Fibroblast of peridontal ligament (primary cell): ENCODE results near the gene GHR.
"Not testable (repeated sequence)": the region's sequence is repeated elsewhere in the genome, so short reads cannot be mapped to it uniquely, and the experiment has no call there.

ENCODE experiments used
- DNase-seq: peaks from one replicate; pipeline ENCODE4 v3.0.0-alpha.2; 2010; ENCODE audit errors: extremely low read depth

GHR gene

DNA sequence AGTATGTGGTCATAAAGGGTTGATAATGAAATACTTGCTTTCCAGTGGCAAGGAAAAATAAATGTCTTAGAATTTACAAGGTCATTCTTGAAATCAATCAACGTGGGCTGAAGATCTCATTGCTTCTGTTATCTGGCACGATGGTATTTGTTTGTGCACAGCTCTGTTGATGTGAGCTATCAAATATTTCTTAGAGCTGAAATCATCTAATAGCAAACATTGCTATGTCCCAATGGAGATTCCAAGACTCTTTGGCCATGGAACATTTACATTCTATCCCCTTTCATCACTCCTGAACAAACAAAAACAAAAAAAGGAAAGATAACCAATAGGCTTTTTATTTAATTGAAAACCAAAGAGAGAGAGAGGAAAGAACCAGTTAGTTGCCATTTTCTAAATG, 221.9 kb downstream of the GHR start:
- no peak for DNase-seq

- DNase-seq, result no peak
Observed at GRCh38 chr5:42648036-42648435, 224.8 kb downstream of the GHR start.

DNA sequence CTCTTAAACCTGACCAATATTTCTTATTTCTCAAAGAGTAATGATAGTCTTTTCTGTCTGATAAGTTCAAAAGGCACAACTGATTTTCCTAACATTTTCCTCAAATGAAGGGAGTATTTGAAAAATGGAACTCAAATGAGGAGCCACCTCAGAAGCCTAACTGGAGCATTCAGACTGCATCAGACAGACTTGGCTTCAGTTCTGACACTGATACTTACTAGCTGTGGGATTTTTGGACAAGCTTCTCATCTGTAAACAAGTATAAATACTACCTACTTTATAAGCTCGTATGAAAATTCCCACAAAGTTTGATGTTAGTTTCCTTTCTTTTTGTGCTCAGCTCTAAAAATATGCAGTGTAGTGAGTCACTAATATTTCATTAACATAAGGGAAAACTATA, 225.7 kb downstream of the GHR start:
- DNase-seq, result no peak

- no peak for DNase-seq
Observed at GRCh38 chr5:42650084-42650483, 226.8 kb downstream of the GHR start.

DNA sequence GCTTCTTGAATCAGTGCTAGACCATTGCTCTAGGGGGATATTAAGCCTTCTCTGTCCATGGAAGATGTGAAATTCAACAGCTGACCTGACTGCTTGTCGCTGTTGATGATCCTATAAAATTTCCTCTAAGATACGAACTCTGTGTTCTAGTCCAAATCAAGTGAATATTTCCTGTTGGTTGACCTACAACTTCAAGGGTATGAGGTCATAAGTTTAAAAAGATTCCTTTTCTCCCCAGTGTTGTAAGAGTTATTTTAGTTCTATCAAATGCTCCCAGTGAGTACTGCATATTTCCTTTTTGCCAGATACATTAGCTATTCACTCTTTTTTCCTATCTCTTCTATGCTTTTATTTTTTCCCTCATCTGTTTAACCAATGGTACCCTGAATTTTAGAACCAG, 230.5 kb downstream of the GHR start:
- DNase-seq, result no peak

DNA sequence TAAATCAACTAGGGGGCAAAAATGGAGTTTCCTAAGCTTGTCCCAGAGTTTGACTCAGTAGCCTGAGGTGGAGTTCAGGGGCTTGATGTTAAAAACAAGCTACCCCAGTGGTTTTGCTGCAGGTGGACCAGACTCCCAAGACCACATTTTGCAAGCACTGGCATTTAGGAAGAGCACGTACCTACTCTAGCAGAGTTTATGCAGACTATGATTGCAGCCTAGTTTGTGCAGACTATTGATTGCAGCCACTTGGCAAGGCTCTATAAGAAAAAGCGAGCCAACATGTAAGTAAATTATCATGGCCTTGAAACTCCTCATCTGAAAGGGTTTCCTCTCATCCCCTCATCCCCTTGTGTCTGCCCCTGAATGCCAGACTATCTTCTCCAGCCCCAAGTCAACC, 231.4 kb downstream of the GHR start:
- no peak for DNase-seq

DNA sequence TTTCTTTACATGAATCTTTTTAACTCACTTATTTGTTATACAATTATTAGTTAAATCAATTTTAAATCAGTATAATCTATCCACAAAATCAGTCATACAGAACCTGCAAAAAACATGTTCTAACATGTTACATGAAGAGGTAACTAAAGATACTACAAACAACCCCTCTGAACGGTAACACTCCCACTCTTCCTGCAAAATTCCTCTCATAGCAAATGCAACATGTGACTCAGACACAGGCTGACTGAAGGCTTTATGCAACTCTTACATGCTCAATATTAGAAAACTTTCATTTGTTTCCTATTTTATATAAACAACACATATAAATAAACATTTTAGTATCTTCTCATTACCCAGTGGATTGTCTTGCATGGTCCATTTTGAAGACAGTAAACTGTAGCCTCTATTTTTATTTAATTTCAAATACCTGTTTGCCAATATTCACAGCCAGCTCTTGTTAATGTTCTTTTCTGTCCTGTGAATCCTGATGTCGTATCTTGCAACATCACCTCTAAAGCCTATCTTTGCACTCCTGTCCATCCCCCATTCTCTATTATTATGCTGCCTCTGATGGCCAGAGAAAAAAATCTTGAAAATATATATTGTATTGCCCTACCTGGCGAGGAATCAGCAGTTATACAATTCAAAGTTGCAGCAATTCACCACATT, 232.9 kb downstream of the GHR start:
- no peak for DNase-seq

DNA sequence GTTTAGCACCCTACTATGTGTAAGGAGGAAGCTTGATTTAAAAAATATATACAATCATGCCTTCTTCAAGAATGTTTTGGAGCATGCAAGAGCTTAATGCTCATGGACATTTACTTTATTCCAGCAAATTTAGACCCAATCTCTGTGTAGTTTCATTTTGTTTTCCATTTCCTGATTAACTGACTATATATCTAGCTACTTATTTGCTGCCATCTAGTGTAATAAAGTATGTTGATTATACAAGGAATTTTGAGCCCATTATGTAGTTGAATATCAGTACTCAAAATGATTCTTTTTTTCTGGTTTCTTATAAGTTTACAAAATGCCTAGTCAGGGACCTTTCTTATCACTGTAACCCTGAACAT, 233.4 kb downstream of the GHR start:
- peak; percentile 9 for DNase-seq

GRCh38 chr5:42659869-42660268, 236.6 kb downstream of the GHR start:
- not testable (repeated sequence) for DNase-seq

DNA sequence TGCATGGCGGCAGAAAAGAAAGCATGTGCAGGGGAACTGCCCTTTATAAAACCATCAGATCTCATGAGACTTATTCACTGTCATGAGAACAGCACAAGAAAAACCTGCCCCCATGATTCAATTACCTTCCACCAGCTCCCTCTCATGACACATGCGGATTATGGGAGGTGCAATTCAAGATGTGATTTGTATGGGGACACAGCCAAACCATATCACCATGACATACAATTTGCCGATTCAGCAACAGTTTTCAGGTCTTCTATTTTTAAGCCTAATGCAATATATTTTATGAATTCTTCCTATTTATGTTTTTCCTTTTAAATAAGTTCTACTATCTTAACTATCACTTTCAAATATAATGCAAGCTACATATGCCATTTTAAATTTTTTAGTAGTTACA, 242.6 kb downstream of the GHR start:
- DNase-seq, result no peak

DNA sequence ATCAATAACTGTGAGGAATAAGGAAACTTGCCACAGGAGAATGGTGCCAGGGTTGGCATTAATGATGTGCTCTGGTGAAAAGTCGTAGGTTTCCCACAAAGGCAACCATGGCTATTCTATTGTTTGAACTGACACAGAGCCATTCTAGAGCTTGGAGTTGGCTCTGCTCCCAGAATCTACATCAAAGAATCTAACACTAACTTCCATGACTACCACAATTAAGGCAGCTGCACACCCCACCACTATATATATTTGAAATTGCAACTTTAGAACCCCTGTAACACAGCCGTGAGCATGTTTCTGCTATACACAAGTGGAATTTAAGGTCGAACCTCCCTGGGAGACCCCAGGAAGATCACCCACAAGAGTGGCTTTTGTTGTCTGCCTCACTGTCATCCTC, 243.6 kb downstream of the GHR start:
- DNase-seq, result no peak

GRCh38 chr5:42668254-42668653, 245.0 kb downstream of the GHR start:
- no peak for DNase-seq

DNA sequence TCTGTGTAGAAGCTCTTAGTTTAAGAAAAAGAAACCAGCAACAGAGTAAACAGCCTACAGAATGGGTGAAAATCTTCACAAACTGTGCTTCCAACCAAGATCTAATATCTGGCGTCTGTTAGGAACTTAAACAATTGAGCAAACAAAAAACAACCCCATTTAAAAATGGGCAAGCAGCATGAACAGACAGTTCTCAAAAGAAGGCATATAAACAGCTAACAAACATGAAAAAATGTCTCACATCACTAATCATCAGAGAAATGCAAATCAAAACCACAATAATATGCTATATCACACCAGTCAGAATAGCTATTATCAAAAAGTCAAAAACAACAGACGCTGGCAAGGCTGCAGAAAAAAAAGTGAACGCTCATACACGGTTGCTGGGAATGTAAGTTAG, 249.7 kb downstream of the GHR start:
- DNase-seq, result no peak

GRCh38 chr5:42675602-42676001, 252.4 kb downstream of the GHR start:
- DNase-seq, result no peak

DNA sequence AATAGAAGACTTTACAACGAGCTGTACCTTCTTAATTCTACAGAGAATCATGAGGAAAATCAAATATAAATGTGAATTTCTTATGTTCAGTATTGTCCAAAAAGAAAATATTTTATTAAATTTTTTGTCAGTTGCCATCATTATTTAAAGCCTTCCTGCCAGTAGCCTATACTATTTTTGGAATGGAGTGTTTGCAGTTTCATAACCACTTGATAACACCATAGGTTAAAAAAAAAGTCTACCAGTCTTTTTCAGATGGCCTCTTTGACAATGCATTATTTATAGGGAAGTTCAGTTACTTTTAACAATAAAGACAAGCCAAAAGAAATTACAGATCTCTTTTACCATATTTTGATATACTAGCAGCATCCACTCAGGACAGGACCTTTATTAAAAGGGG, 253.1 kb downstream of the GHR start:
- no peak for DNase-seq

DNA sequence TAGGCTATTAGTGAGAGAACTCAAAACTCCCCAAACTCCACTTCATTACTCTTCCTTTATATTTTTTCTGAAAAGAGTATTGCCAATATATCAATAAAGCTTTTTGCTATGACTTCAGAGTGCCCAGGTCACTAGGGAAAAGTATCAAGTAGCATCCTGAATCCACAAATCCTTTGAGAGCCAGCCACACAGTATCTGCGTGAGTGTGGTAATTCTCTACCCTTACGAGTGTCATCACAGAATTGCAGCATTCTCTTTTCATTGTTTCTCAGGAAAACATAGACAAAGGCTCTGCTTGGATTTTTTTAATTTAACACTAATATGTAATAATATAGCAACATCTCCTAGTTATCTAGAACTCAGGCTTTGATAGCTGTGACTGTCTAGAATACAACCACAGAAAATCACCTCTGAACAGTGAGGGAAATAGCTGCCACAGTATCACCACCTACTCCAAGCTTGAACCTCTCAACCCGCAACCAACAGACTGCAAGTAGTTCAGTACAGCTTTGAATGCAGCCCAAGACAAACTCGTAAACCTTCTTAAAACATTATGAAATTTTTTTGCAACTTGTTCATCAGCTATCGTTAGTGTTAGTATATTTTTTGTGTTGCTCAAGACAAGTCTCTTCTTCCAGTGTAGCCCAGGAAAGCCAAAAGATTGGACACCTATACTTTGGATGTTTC, 254.1 kb downstream of the GHR start:
- DNase-seq, result no peak

GRCh38 chr5:42680046-42680445, 256.8 kb downstream of the GHR start:
- DNase-seq, result peak; percentile 38

DNA sequence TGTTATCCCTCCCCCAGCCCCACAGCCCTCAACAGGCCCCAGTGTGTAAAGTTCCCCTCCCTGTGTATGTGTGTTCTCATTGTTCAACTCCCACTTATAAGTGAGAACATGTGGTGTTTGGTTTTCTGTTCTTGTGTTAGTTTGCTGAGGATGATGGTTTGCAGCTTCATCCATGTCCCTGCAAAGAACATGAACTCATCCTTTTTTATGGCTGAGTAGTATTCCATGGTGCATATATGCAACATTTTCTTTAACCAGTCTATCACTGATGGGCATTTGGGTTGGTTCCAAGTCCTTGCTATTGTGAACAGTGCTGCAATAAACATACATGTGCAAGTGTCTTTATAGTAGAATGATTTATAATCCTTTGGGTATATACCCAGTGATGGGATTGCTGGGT, 261.8 kb downstream of the GHR start:
- not testable (repeated sequence) for DNase-seq

- DNase-seq, result no peak
Observed at GRCh38 chr5:42689391-42689790, 266.2 kb downstream of the GHR start.

- peak; percentile 12 for DNase-seq
Observed at GRCh38 chr5:42691413-42691937, 268.2 kb downstream of the GHR start.

DNA sequence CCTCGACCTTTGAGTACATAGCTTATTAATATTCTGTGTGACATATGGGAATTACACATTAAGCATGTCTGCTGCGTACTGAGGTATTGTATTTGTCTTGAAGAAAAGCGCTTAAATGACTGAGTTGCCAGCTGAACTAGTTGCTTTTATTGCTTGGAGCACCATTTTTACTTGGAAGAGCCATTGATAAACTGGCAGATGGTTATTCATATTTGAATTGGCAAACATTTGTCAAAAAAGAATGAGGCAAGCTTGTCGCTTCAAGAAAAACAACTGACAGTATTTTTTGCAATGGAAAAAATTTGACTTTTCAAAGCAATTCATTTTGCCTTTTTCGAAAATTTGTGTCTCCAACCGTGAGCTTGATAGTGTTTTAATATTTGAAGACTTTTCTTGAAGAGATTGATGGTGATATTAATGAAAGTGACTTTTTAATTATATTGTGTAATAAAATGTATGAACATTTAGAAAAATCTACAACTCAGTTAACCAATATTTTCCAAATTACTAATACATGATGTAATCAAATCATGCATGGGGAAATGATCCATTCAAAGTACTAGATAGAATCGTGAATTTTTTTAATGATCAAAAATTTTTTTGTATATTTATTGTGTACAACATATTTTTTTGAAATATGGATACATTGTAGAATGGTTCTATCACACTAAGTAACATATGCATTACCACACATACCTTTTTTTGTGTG, 278.3 kb downstream of the GHR start:
- DNase-seq, result no peak

DNA sequence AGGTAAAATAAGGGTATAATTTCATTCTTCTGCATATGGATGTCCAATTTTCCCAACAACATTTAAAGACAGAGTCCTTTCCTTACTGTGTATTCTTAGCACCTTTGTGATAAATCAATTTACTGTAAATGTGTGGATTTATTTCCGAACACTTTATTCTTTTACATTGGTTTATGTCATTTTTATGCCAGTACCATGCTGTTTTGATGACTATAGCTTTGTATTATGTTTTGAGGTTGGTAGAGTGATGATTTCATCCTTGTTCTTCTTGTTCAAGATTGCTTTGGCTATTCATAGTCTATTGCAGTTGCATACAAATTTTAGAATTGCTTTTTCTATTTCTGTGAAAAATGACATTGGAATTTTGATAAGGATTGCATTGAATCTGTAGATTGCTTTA, 280.0 kb downstream of the GHR start:
- DNase-seq, result no peak

GRCh38 chr5:42715785-42716184, 292.5 kb downstream of the GHR start:
- DNase-seq, result peak; percentile 11
